ENCODE results near the gene GAB2.

The GAB2 gene

DNA sequence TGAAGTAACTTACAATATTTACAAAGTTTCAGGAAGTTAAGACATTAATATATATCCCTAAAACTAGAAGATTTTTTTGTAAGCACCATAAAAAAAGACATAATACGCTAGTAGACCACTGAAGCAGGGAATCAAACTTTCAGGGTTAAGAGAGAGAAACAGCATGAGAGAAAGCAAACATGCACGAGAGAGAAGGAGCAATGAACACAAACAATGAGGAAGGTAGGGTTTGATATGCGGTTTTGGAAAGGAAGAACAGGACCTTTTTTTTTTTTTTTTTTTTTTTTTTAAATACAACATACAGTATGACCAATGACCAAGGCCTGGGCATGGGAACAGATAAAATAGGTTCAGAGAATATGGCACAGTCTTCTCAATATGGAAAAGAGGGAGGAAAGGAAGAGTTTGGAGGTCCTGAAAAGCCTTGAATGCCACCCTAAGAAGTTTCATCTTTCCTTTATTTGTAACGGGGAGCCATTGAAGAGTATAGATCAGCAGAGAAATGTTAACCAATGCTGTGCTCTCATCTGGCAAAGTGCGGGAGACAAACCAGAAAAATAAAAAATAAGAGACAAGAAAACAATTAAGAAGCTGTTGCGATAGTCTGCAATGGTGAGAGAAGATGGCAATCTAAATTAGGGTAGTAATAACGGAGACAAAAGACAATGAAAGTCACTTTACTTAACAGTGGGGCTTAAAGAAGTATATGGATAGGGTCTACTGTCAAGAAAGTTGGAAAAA is 127.9 kb downstream of the GAB2 start:
- ATAC-seq = no peak
- TF ChIP-seq ARNTL (CRISPR knock-in tag; IDR thresholded peaks at IDR 0.05; ENCODE audit: borderline replicate concordance, low read depth) = no peak
- no peak for TF ChIP-seq CSDC2 (CRISPR knock-in tag; IDR thresholded peaks at IDR 0.05)
- no peak for TF ChIP-seq ESRRG (CRISPR knock-in tag; IDR thresholded peaks at IDR 0.05)
- TF ChIP-seq ISL1 (CRISPR knock-in tag; IDR thresholded peaks at IDR 0.05) = no peak
- no peak for TF ChIP-seq OSR1 (CRISPR knock-in tag; IDR thresholded peaks at IDR 0.05)
- no peak for TF ChIP-seq POU6F1 (CRISPR knock-in tag; IDR thresholded peaks at IDR 0.05; ENCODE audit: borderline replicate concordance, low read depth)
- TF ChIP-seq ZC3H10 (CRISPR knock-in tag; IDR thresholded peaks at IDR 0.05) = no peak

DNA sequence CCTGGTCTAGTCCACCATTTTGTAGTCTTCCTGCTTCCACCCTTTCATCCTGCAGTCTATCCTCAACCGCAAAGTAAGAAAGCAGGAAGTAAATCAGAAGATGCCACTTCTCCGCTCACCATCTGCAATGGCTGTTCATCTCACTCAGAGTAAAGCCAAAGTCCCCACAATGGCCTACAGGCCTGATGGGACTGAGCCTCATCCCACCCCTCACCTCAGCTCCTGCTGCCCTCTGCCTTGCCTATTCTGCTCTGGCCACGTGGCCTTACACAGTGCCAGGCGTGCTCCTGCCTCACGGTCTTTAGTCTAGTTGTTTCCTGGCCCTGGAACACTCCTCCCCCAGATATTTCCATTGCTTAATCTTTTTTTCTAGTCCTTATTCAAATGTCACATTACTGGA is 133.4 kb downstream of the GAB2 start:
- no peak for ATAC-seq
- TF ChIP-seq CSDC2 (CRISPR knock-in tag; IDR thresholded peaks at IDR 0.05) = no peak
- TF ChIP-seq RARB (CRISPR knock-in tag; IDR thresholded peaks at IDR 0.05) = no peak
- no peak for TF ChIP-seq PATZ1 (CRISPR knock-in tag; IDR thresholded peaks at IDR 0.05; ENCODE audit: borderline replicate concordance)
- no peak for TF ChIP-seq ZFP30 (CRISPR knock-in tag; IDR thresholded peaks at IDR 0.05)
- no peak for TF ChIP-seq ARNTL (CRISPR knock-in tag; IDR thresholded peaks at IDR 0.05; ENCODE audit: borderline replicate concordance, low read depth)
- no peak for TF ChIP-seq TCF4 (CRISPR knock-in tag; IDR thresholded peaks at IDR 0.05; ENCODE audit: borderline replicate concordance)
- no peak for TF ChIP-seq POU6F1 (CRISPR knock-in tag; IDR thresholded peaks at IDR 0.05; ENCODE audit: borderline replicate concordance, low read depth)
- TF ChIP-seq ZNF8 (CRISPR knock-in tag; IDR thresholded peaks at IDR 0.05) = no peak
- no peak for TF ChIP-seq ZNF70 (CRISPR knock-in tag; IDR thresholded peaks at IDR 0.05)
- TF ChIP-seq ZNF565 (CRISPR knock-in tag; conservative IDR thresholded peaks at IDR 0.05; ENCODE audit: low read depth) = no peak

DNA sequence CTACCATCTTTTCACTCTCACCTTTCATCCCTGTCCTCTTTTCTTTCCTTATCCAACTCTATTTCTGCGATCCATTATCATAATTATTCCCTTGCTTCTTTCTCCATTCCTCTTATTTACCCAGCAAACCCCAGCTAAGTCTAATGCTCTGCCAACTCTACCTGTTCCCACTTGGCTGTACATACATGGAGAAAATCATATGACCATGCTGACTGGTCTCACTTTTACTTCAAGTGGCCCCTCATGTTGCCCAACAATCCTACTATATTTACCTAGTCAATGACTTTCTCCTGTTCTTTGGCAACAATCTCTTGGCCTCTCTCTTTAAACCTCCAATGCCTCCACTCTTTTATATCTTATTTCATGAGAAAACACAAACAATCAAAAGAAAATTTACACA is 134.8 kb downstream of the GAB2 start:
- TF ChIP-seq PPARA (CRISPR knock-in tag; IDR thresholded peaks at IDR 0.05; ENCODE audit: borderline replicate concordance) (no peak), OSR1 (CRISPR knock-in tag; IDR thresholded peaks at IDR 0.05) (no peak), ESRRG (CRISPR knock-in tag; IDR thresholded peaks at IDR 0.05) (no peak), ZC3H10 (CRISPR knock-in tag; IDR thresholded peaks at IDR 0.05) (no peak), ZNF8 (CRISPR knock-in tag; IDR thresholded peaks at IDR 0.05) (no peak), ZNF565 (CRISPR knock-in tag; conservative IDR thresholded peaks at IDR 0.05; ENCODE audit: low read depth) (no peak), POU6F1 (CRISPR knock-in tag; IDR thresholded peaks at IDR 0.05; ENCODE audit: borderline replicate concordance, low read depth) (no peak), BACH2 (CRISPR knock-in tag; IDR thresholded peaks at IDR 0.05; ENCODE audit: borderline replicate concordance) (no peak), GLIS3 (CRISPR knock-in tag; IDR thresholded peaks at IDR 0.05) (no peak), ZNF70 (CRISPR knock-in tag; IDR thresholded peaks at IDR 0.05) (no peak), ZFP3 (CRISPR knock-in tag; IDR thresholded peaks at IDR 0.05) (no peak), ISL1 (CRISPR knock-in tag; IDR thresholded peaks at IDR 0.05) (no peak), PATZ1 (CRISPR knock-in tag; IDR thresholded peaks at IDR 0.05; ENCODE audit: borderline replicate concordance) (no peak), CSRNP3 (CRISPR knock-in tag; IDR thresholded peaks at IDR 0.05) (no peak), ARNTL (CRISPR knock-in tag; IDR thresholded peaks at IDR 0.05; ENCODE audit: borderline replicate concordance, low read depth) (no peak), TCF4 (CRISPR knock-in tag; IDR thresholded peaks at IDR 0.05; ENCODE audit: borderline replicate concordance) (no peak), TSHZ2 (CRISPR knock-in tag; IDR thresholded peaks at IDR 0.05) (no peak), SNAI2 (CRISPR knock-in tag; IDR thresholded peaks at IDR 0.05) (no peak), ZFP30 (CRISPR knock-in tag; IDR thresholded peaks at IDR 0.05) (no peak), TOX (CRISPR knock-in tag; IDR thresholded peaks at IDR 0.05; ENCODE audit: borderline replicate concordance) (no peak)
- no peak for ATAC-seq

All from SK-N-SH treated with all-trans-retinoic acid at 6 μM for 48 hours (cell line).